Esophagus muscularis mucosa (tissue), 4 donors: ENCODE measurements around the gene PDE3A. TPM values are rescaled to one million over a fixed set of nuclear protein-coding genes. Genes with fewer than 3 reads are reported as not detected.

ENCODE experiments used
- DNase-seq: peaks from one replicate; pipeline ENCODE4 v3.0.0-alpha.2; 2017; ENCODE audit errors: extremely low spot score
- H3K27ac ChIP-seq, 4 donors: fragments of 200-600 bp; sonication (generic); replicated peaks in 1 of 4; 1 replicate in 3 of 4; 2 replicates in 1 of 4; pipeline ENCODE4 v1.5.1; 2016 to 2019; ENCODE audit warnings: mild to moderate bottlenecking in 1 of 4
- H3K27me3 ChIP-seq, 4 donors: fragments of 200-600 bp; sonication (generic); one replicate each; pipeline versions ENCODE4 v1.5.1 to v1.6.0; 2016 to 2019
- H3K36me3 ChIP-seq, 4 donors: fragments of 200-600 bp; sonication (generic); one replicate each; pipeline ENCODE4 v1.5.1; 2016 to 2019
- H3K4me1 ChIP-seq, 4 donors: fragments of 200-600 bp; sonication (generic); one replicate each; pipeline ENCODE4 v1.5.1; 2016 to 2019
- H3K4me3 ChIP-seq, 4 donors: fragments of 200-600 bp; sonication (generic); 1 replicate in 2 of 4; 2 replicates in 2 of 4; pipeline ENCODE4 v1.5.1; 2016 to 2019; ENCODE audit warnings: mild to moderate bottlenecking in 4 of 4, moderate library complexity in 1 of 4
- H3K9me3 ChIP-seq, 4 donors: fragments of 200-600 bp; sonication (generic); 1 replicate in 3 of 4; 2 replicates in 1 of 4; pipeline ENCODE4 v1.5.1; 2016 to 2019
- CTCF ChIP-seq, 3 experiments: fragments of 200-600 bp in 2 of 3; fragments of 450-650 bp in 1 of 3; sonication (generic) in 2 of 3; IDR thresholded peaks; one replicate each; pipeline ENCODE4 v1.5.1; 2017 to 2019; ENCODE audit warnings: antibody characterized with exemption in 3 of 3, mild to moderate bottlenecking in 2 of 3, moderate library complexity in 1 of 3
- EP300 ChIP-seq: sonication (generic); formaldehyde crosslinking; IDR thresholded peaks from one replicate; pipeline ENCODE4 v1.6.1; 2017; ENCODE audit warnings: antibody characterized with exemption
- POLR2A ChIP-seq: fragments of 450-650 bp; IDR thresholded peaks from one replicate; pipeline ENCODE4 v1.6.1; 2017; ENCODE audit warnings: antibody characterized with exemption, moderate library complexity, mild to moderate bottlenecking, low read depth
- POLR2AphosphoS5 ChIP-seq, 2 donors: sonication (generic); formaldehyde crosslinking; IDR thresholded peaks; one replicate each; pipeline ENCODE4 v1.6.1; 2017; ENCODE audit warnings: antibody characterized with exemption in 2 of 2
- WGBS: methylation state at CpG from one replicate; pipeline ENCODE4 v1.1.5; 2018; 5-methylcytosine and 5-hydroxymethylcytosine counted together
- intact Hi-C: fragments of 100-400 bp; cut with DNase I; formaldehyde crosslinking; loops from one replicate; pipeline ENCODE4 v1.15.1; 2023
- total RNA-seq, 4 donors: library from RNA; depleted of rRNA; stranded (reverse); fragments of >200 nt; gene quantifications; one replicate each; pipeline versions ENCODE4 v1.1.0 to v1.2.1, GENCODE V29; 2016

Gene PDE3A
- total RNA-seq, 4 donors from 2014 or later: 93.8 to 155 (median 106) TPM

GRCh38 chr12:20421421-20421820 is 53.1 kb downstream of the PDE3A start:
- 79% methylated on average over 2 of the region's 2 CpGs for WGBS
- TF ChIP-seq POLR2A (no peak), POLR2AphosphoS5 (IDR thresholded peaks at IDR 0.05) (no peak), EP300 (no peak), CTCF (IDR thresholded peaks at IDR 0.05) (no peak)
- Histone ChIP-seq H3K36me3 (no peaks in the 10 kb centered on the region), H3K27me3 (no peaks in the 10 kb centered on the region), H3K4me3 (no peak overlapping the region), H3K9me3 (no peaks in the 10 kb centered on the region), H3K4me1 (peaks cover 19 to 55% (median 43%) of the 10 kb centered on the region in 4 donors), H3K27ac (no peak overlapping the region)
- intact Hi-C loops: no loop called here
- DNase-seq: no peak

GRCh38 chr12:20423557-20423956 is 55.2 kb downstream of the PDE3A start:
- H3K4me1 ChIP-seq: peaks cover 10 to 45% (median 29%) of the 10 kb centered on the region in 4 donors
- intact Hi-C loops: no loop called here
- no peak overlapping the region for H3K27ac ChIP-seq

GRCh38 chr12:20424841-20425240 is 56.5 kb downstream of the PDE3A start:
- TF ChIP-seq POLR2A (no peak), CTCF (IDR thresholded peaks at IDR 0.05) (no peak), POLR2AphosphoS5 (IDR thresholded peaks at IDR 0.05) (no peak)
- Histone ChIP-seq H3K9me3 (no peaks in the 10 kb centered on the region), H3K4me3 (no peak overlapping the region), H3K27ac (no peak overlapping the region), H3K36me3 (no peaks in the 10 kb centered on the region), H3K4me1 (peaks cover 14 to 49% (median 39%) of the 10 kb centered on the region in 4 donors), H3K27me3 (no peaks in the 10 kb centered on the region)
- WGBS: 83% methylated on average over 4 of the region's 4 CpGs
- no peak for DNase-seq
- intact Hi-C loops: no loop called here

More at GRCh38 chr12:20423557-20423956, 55.2 kb downstream of the PDE3A start:
- H3K9me3 ChIP-seq: no peaks in the 10 kb centered on the region
- H3K4me3 ChIP-seq: no peak overlapping the region
- no peaks in the 10 kb centered on the region for H3K36me3 ChIP-seq
- TF ChIP-seq CTCF (IDR thresholded peaks at IDR 0.05) (no peak), POLR2A (no peak), POLR2AphosphoS5 (IDR thresholded peaks at IDR 0.05) (no peak), EP300 (no peak)
- WGBS: 49% methylated on average over 3 of the region's 3 CpGs
- DNase-seq: no peak
- no peaks in the 10 kb centered on the region for H3K27me3 ChIP-seq

- Histone ChIP-seq H3K4me3 (no peak overlapping the region), H3K4me1 (peaks cover 14 to 53% (median 42%) of the 10 kb centered on the region in 4 donors), H3K27me3 (no peaks in the 10 kb centered on the region), H3K36me3 (no peaks in the 10 kb centered on the region), H3K27ac (no peak overlapping the region), H3K9me3 (no peaks in the 10 kb centered on the region)
- TF ChIP-seq EP300 (peak; percentile 11), CTCF (IDR thresholded peaks at IDR 0.05) (no peak), POLR2AphosphoS5 (IDR thresholded peaks at IDR 0.05) (peak in 1 of 2 donors; percentile 60)
- DNase-seq: no peak
- intact Hi-C loops: no loop called here
- 85% methylated on average over 5 of the region's 5 CpGs for WGBS
Measured at GRCh38 chr12:20426191-20426590, 57.9 kb downstream of the PDE3A start.

- 91% methylated on average over 3 of the region's 3 CpGs for WGBS
- peaks cover 19 to 51% (median 42%) of the 10 kb centered on the region in 4 donors for H3K4me1 ChIP-seq
- TF ChIP-seq CTCF (IDR thresholded peaks at IDR 0.05): no peak
- TF ChIP-seq EP300: no peak
- TF ChIP-seq POLR2A: no peak
- TF ChIP-seq POLR2AphosphoS5 (IDR thresholded peaks at IDR 0.05): no peak
- no peaks in the 10 kb centered on the region for H3K27me3 ChIP-seq
- H3K36me3 ChIP-seq: no peaks in the 10 kb centered on the region
- H3K27ac ChIP-seq: peak overlapping the region in 1 of 4 donors; percentile 29
- intact Hi-C loops: no loop called here
- no peak overlapping the region for H3K4me3 ChIP-seq
- H3K9me3 ChIP-seq: no peaks in the 10 kb centered on the region
- no peak for DNase-seq
Measured at GRCh38 chr12:20426957-20427356, 58.6 kb downstream of the PDE3A start.
